Measurements from ENCODE around the gene PTH1R. TPM values are rescaled to one million over a fixed set of nuclear protein-coding genes. Genes with fewer than 3 reads are reported as not detected.

The PTH1R gene
- polyA plus RNA-seq, 4 donors: 0.67 to 45.8 (median 3.5) TPM

GRCh38 chr3:46952813-46953212, 75.3 kb downstream of the PTH1R start:
- WGBS, 3 donors: 85 to 92% (median 88%) methylated on average over 2 of the region's 2 CpGs
- no peak for FAIRE-seq
- no peaks in the 10 kb centered on the region for H3K27me3 ChIP-seq (ENCODE audit: control insufficient read depth in 3 of 3, insufficient read depth in 3 of 3, low read length in 3 of 3)
- no peak for DNase-seq
- H3K4me1 ChIP-seq (ENCODE audit: control insufficient read depth in 3 of 3, insufficient read depth in 2 of 3, low read depth in 1 of 3, low read length in 2 of 3): peaks cover 26 to 66% (median 56%) of the 10 kb centered on the region in 3 donors
- H3K9me3 ChIP-seq (ENCODE audit: control insufficient read depth in 2 of 2, insufficient read depth in 1 of 2, low read depth in 1 of 2, low read length in 1 of 2): no peaks in the 10 kb centered on the region
- H3K36me3 ChIP-seq (ENCODE audit: control insufficient read depth in 3 of 3, insufficient read depth in 2 of 3, low read depth in 1 of 3, low read length in 3 of 3): peaks cover 0 to 23% (median 0%) of the 10 kb centered on the region in 3 donors
- peak overlapping the region in 1 of 3 donors; percentile 22 for H3K27ac ChIP-seq (ENCODE audit: low read depth in 1 of 3, low read length in 2 of 3)
- no peak overlapping the region for H3K4me3 ChIP-seq (ENCODE audit: low read depth in 1 of 3, low read length in 3 of 3)

Other genes starting within 250 kb of the PTH1R start
- gene ALS2CL, start 184.0 kb upstream of the PTH1R start, polyA plus RNA-seq: 10 to 100 TPM; 11.8 to 100.0 (median 46.5) TPM
- gene TMIE, start 176.3 kb upstream of the PTH1R start, polyA plus RNA-seq: under 1 TPM in 2 of 4 donors, not detected in 2; 0.22 to 0.70 TPM
- gene PRSS50, start 159.9 kb upstream of the PTH1R start, polyA plus RNA-seq: 1 to 10 TPM in 1 of 4 donors, under 1 TPM in 1, not detected in 2; 0.01 to 3.7 TPM
- 10 to 100 TPM in 2 of 4 donors, 1 to 10 TPM in 2; 1.4 to 81.6 (median 24.2) TPM for gene MYL3, start 14.3 kb upstream of the PTH1R start, polyA plus RNA-seq
- gene CCDC12, start 99.0 kb downstream of the PTH1R start, polyA plus RNA-seq: 10 to 100 TPM; 59.7 to 84.5 (median 76.0) TPM
- 10 to 100 TPM; 32.7 to 55.9 (median 44.5) TPM for gene NBEAL2, start 101.9 kb downstream of the PTH1R start, polyA plus RNA-seq

Measured in small intestine (tissue), 7 donors.